Activated T-cell treated with anti-CD3 and anti-CD28 coated beads, Interleukin-2, amount 50 U/mL, for 72 hours (primary cell): Measurements from ENCODE around the gene ARHGAP40. TPM values are rescaled to one million over a fixed set of nuclear protein-coding genes. Genes with fewer than 3 reads are reported as not detected.

Source experiments
- ATAC-seq, 2 donors: fragments of 150-1000 bp; cut with Tn5 transposase; replicated peaks in 1 of 2; 2 replicates each; pipeline ENCODE4 v1.10.0; 2021; ENCODE audit warnings: moderate library complexity in 2 of 2, mild to moderate bottlenecking in 1 of 2
- DNase-seq, 2 donors: peaks; one replicate each; pipeline ENCODE4 v3.0.0; 2021 to 2022; ENCODE audit warnings: mixed read lengths in 1 of 2
- H3K27ac Mint-ChIP-seq: one replicate; pipeline ENCODE4 v1.8.0; 2022; ENCODE audit warnings: mild to moderate bottlenecking, moderate library complexity, mixed read lengths
- H3K27me3 Mint-ChIP-seq: one replicate; pipeline ENCODE4 v1.8.0; 2022; ENCODE audit warnings: low read depth, mixed read lengths
- H3K36me3 Mint-ChIP-seq, 2 donors: one replicate each; pipeline ENCODE4 v1.8.0; 2022; ENCODE audit warnings: mixed read lengths in 2 of 2, mild to moderate bottlenecking in 1 of 2; ENCODE audit not compliant: insufficient read depth in 2 of 2
- H3K4me1 Mint-ChIP-seq: one replicate; pipeline ENCODE4 v1.8.0; 2022; ENCODE audit warnings: low read depth, mixed read lengths
- H3K4me3 Mint-ChIP-seq, 2 donors: one replicate each; pipeline ENCODE4 v1.8.0; 2022; ENCODE audit warnings: mild to moderate bottlenecking in 2 of 2, mixed read lengths in 2 of 2, moderate library complexity in 2 of 2
- H3K9me3 Mint-ChIP-seq, 2 donors: one replicate each; pipeline ENCODE4 v1.8.0; 2022; ENCODE audit warnings: mixed read lengths in 2 of 2
- total RNA-seq, 2 donors: library from RNA; stranded (reverse); gene quantifications; one replicate each; pipeline ENCODE4 v1.2.3, GENCODE V29; 2022

ARHGAP40 gene
- total RNA-seq, 2 donors from 2014 or later: not detected

GRCh38 chr20:38612751-38613515 lies 11.3 kb downstream of the ARHGAP40 start:
- Mint-ChIP-seq H3K27me3 (peaks cover 25% of the 10 kb centered on the region), H3K36me3 (no peaks in the 10 kb centered on the region), H3K4me1 (no peaks in the 10 kb centered on the region), H3K4me3 (no peak overlapping the region), H3K9me3 (no peaks in the 10 kb centered on the region), H3K27ac (no peak overlapping the region)
- DNase-seq (no peak), ATAC-seq (no peak)

GRCh38 chr20:38615283-38615682 lies 13.7 kb downstream of the ARHGAP40 start:
- Mint-ChIP-seq H3K27me3 (peaks cover 31% of the 10 kb centered on the region), H3K9me3 (no peaks in the 10 kb centered on the region)
- DNase-seq: no peak

GRCh38 chr20:38616457-38616856 lies 14.8 kb downstream of the ARHGAP40 start:
- H3K4me1 Mint-ChIP-seq: no peaks in the 10 kb centered on the region
- DNase-seq (no peak), ATAC-seq (no peak)
- no peaks in the 10 kb centered on the region for H3K9me3 Mint-ChIP-seq
- H3K4me3 Mint-ChIP-seq: no peak overlapping the region
- H3K27ac Mint-ChIP-seq: no peak overlapping the region
- H3K27me3 Mint-ChIP-seq: peaks cover 43% of the 10 kb centered on the region
- H3K36me3 Mint-ChIP-seq: no peaks in the 10 kb centered on the region

More at GRCh38 chr20:38615283-38615682, 13.7 kb downstream of the ARHGAP40 start:
- H3K36me3 Mint-ChIP-seq: no peaks in the 10 kb centered on the region
- ATAC-seq: no peak
- no peaks in the 10 kb centered on the region for H3K4me1 Mint-ChIP-seq
- no peak overlapping the region for H3K4me3 Mint-ChIP-seq
- H3K27ac Mint-ChIP-seq: no peak overlapping the region

GRCh38 chr20:38617011-38617829 lies 15.6 kb downstream of the ARHGAP40 start:
- H3K27ac Mint-ChIP-seq: no peak overlapping the region
- H3K9me3 Mint-ChIP-seq: no peaks in the 10 kb centered on the region
- ATAC-seq: no peak
- no peak overlapping the region for H3K4me3 Mint-ChIP-seq
- no peak for DNase-seq
- no peaks in the 10 kb centered on the region for H3K4me1 Mint-ChIP-seq
- H3K36me3 Mint-ChIP-seq: no peaks in the 10 kb centered on the region
- H3K27me3 Mint-ChIP-seq: peaks cover 45% of the 10 kb centered on the region

GRCh38 chr20:38617830-38618196 lies 16.2 kb downstream of the ARHGAP40 start:
- Mint-ChIP-seq H3K9me3 (no peaks in the 10 kb centered on the region), H3K4me3 (no peak overlapping the region), H3K36me3 (no peaks in the 10 kb centered on the region), H3K27ac (no peak overlapping the region), H3K27me3 (peaks cover 45% of the 10 kb centered on the region), H3K4me1 (no peaks in the 10 kb centered on the region)
- no peak for ATAC-seq
- no peak for DNase-seq

- H3K27me3 Mint-ChIP-seq: peaks cover 45% of the 10 kb centered on the region
- H3K4me3 Mint-ChIP-seq: no peak overlapping the region
- H3K9me3 Mint-ChIP-seq: no peaks in the 10 kb centered on the region
- H3K4me1 Mint-ChIP-seq: no peaks in the 10 kb centered on the region
- ATAC-seq (no peak), DNase-seq (no peak)
- no peak overlapping the region for H3K27ac Mint-ChIP-seq
- no peaks in the 10 kb centered on the region for H3K36me3 Mint-ChIP-seq
These were observed 18.8 kb downstream of the ARHGAP40 start for GRCh38 chr20:38620441-38620840.

- H3K4me3 Mint-ChIP-seq: no peak overlapping the region
- no peaks in the 10 kb centered on the region for H3K4me1 Mint-ChIP-seq
- DNase-seq: no peak
- H3K36me3 Mint-ChIP-seq: no peaks in the 10 kb centered on the region
- ATAC-seq: no peak
- peaks cover 0 to 1% of the 10 kb centered on the region in 2 donors for H3K9me3 Mint-ChIP-seq
- H3K27me3 Mint-ChIP-seq: peaks cover 27% of the 10 kb centered on the region
- H3K27ac Mint-ChIP-seq: no peak overlapping the region
These were observed 21.5 kb downstream of the ARHGAP40 start for GRCh38 chr20:38623061-38623460.

GRCh38 chr20:38624084-38624483 lies 22.5 kb downstream of the ARHGAP40 start:
- Mint-ChIP-seq H3K4me3 (no peak overlapping the region), H3K36me3 (no peaks in the 10 kb centered on the region)

GRCh38 chr20:38625896-38626295 lies 24.3 kb downstream of the ARHGAP40 start:
- H3K9me3 Mint-ChIP-seq: peaks cover 0 to 1% of the 10 kb centered on the region in 2 donors
- H3K4me1 Mint-ChIP-seq: peaks cover 4% of the 10 kb centered on the region
- no peaks in the 10 kb centered on the region for H3K36me3 Mint-ChIP-seq
- DNase-seq (no peak), ATAC-seq (no peak)
- H3K27ac Mint-ChIP-seq: no peak overlapping the region
- no peak overlapping the region for H3K4me3 Mint-ChIP-seq
- peaks cover 8% of the 10 kb centered on the region for H3K27me3 Mint-ChIP-seq

More at GRCh38 chr20:38624084-38624483, 22.5 kb downstream of the ARHGAP40 start:
- Mint-ChIP-seq H3K27ac (no peak overlapping the region), H3K27me3 (peaks cover 20% of the 10 kb centered on the region), H3K9me3 (peaks cover 0 to 1% of the 10 kb centered on the region in 2 donors), H3K4me1 (no peaks in the 10 kb centered on the region)
- DNase-seq: no peak
- ATAC-seq: no peak

- DNase-seq (no peak), ATAC-seq (no peak)
- Mint-ChIP-seq H3K36me3 (no peaks in the 10 kb centered on the region), H3K27ac (no peak overlapping the region), H3K27me3 (no peaks in the 10 kb centered on the region), H3K9me3 (peaks cover 0 to 1% of the 10 kb centered on the region in 2 donors), H3K4me3 (no peak overlapping the region), H3K4me1 (peaks cover 9% of the 10 kb centered on the region)
These were observed 25.5 kb downstream of the ARHGAP40 start for GRCh38 chr20:38626921-38627659.

GRCh38 chr20:38628580-38629470 lies 27.2 kb downstream of the ARHGAP40 start:
- ATAC-seq: no peak
- Mint-ChIP-seq H3K4me1 (peaks cover 9% of the 10 kb centered on the region), H3K27ac (no peak overlapping the region), H3K9me3 (peaks cover 0 to 1% of the 10 kb centered on the region in 2 donors), H3K4me3 (no peak overlapping the region), H3K27me3 (peaks cover 2% of the 10 kb centered on the region), H3K36me3 (no peaks in the 10 kb centered on the region)
- DNase-seq: no peak

GRCh38 chr20:38629979-38630378 lies 28.4 kb downstream of the ARHGAP40 start:
- H3K36me3 Mint-ChIP-seq: no peaks in the 10 kb centered on the region
- H3K27me3 Mint-ChIP-seq: peaks cover 6% of the 10 kb centered on the region
- no peak for DNase-seq
- ATAC-seq: no peak
- H3K9me3 Mint-ChIP-seq: peaks cover 0 to 1% of the 10 kb centered on the region in 2 donors
- peaks cover 9% of the 10 kb centered on the region for H3K4me1 Mint-ChIP-seq
- H3K27ac Mint-ChIP-seq: no peak overlapping the region
- no peak overlapping the region for H3K4me3 Mint-ChIP-seq
